ENCODE results near the gene ITIH3.

- TF ChIP-seq CTCF (IDR thresholded peaks at IDR 0.05) (no peak), POLR2AphosphoS5 (IDR thresholded peaks at IDR 0.05) (no peak), POLR2A (IDR thresholded peaks at IDR 0.05) (no peak), EP300 (IDR thresholded peaks at IDR 0.05) (no peak)
Observed at GRCh38 chr3:52830535-52831258, 36.1 kb downstream of the ITIH3 start, which contains the start of gene ITIH4.

All from suprapubic skin (tissue), 4 donors.